Right renal cortex interstitium (tissue), 3 donors: Measurements from ENCODE around the gene RTP3. TPM values are rescaled to one million over a fixed set of nuclear protein-coding genes. Genes with fewer than 3 reads are reported as not detected.
"Not testable (repeated sequence)": the region's sequence is repeated elsewhere in the genome, so short reads cannot be mapped to it uniquely, and the experiment has no call there.

Experiments used
- DNase-seq, 3 donors: peaks; one replicate each; pipeline ENCODE4 v3.0.0-alpha.2; 2013; ENCODE audit warnings: low read depth in 3 of 3, low spot score in 2 of 3
- polyA plus RNA-seq, 3 donors: library from polyadenylated mRNA; unstranded; fragments of 120-200 nt; gene quantifications; one replicate each; pipeline ENCODE4 v1.2.1, GENCODE V29; 2013; ENCODE audit not compliant: insufficient read length in 3 of 3

Gene RTP3
- polyA plus RNA-seq, 3 donors, result not detected

DNA sequence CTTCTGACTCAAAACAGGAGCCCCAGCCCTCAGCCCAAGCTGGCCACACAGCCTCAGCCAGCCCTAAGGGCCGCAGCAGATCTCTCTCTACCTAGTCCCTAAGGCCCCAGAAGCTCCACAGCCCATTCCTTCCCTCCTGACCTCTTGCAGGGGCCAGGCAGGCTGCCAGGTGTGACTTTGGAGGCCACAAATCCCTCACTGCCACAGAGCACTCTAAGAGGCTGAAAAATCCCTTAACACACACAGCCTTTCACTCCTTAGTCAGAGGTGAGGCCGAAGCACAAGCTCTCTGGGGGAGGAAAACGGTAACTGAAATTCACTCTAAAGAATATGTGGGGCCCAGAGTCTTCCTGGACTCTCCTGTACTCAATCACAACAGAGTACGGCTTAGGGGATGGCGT, 45.0 kb downstream of the RTP3 start:
- DNase-seq, result no peak

DNA sequence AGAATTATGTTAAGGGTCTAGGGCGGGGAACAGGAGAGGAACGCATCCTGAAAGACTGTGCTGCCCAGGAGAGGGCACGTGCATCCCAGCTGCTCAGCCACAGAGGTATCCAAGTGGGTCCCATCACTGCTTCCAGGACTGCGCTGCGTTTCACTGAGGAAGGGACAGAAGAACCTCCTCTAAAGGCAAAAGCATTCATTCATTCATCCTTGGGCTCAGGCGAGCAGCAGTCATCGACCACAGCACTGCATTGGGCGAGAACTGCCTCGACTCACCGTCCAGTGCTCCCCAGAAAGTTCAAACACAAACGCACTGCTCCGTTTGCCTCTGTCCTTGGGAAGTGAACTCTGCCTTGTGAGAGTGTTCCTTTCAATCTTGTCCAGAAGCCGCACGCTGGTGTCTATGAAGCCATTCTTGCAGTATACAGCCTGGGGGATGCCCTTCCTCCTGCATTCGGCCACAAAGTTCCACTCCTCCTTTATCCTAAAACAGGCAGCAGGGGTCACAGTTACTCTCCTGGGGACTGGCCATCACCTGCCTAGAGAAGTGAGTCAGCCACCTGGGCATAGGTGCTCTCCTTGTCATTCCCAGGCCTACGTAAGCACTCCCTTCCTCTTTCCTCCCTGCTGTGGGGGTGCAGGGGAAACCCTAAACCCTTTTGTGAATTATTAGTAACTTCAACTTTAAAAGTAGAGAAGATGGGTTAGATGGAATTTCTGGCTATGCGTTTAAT, 47.2 kb downstream of the RTP3 start:
- DNase-seq, result no peak

DNA sequence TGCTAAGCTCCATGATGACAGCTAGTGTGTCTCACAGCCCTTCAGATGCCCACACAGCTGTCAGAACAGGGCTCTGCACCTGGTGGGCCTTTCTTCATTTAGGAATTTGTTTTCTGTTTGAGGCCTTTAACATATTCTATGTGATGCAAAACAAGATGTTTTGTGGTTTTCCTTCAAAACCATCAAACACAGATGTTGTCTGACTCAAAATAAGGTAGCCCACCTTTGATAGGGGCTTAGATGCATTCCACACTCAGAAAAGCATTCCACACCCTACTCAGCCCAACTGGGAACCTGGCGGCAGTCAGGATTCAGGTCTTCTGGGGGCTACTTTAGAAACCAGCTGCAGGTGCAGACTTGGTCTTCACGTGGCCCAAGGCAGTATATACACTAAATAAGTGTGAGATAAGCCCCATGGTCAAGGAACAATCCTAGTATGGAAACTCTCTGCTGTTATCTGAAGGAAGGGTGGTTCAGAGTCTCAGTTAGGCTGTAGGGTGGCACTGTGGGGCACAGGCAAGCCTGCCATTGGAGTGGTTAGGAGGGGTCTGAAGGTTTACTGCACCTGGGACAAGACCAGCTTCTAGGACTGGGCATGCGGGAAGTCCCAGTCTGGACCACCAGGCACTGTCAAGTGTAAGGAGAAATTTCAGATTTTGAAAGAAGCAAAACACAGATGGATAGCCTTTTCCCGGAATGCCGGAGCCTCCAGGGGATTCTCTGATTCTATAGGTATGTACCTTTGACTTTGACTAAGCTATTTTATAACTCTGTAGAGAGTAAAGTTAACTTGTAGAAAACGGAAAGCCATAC, 48.2 kb downstream of the RTP3 start:
- DNase-seq, result no peak

DNA sequence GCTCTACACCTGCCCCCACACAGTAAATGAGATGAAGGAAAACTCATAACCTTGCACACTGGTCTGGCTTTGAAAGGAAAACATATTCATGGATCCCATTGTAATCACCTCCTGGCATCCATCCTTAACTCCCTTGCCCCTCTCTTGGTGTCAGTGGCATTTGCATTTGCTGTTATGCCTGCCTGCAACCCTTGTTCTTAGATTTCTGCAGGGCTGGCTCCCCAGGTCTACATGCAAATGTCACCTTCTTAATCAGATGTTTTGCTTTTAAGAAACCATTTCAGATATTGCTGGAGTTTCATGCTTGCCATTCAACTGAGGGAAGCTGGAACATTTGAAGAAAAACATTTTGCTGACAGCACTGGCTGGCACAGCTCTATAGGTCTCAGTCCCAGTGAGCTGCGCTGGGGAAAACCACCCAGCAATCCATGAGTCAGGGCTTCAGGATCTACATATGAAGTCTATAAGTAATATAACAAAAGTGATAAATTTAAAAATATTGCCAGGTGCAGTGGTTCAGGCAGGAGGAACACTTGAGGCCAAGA, 49.2 kb downstream of the RTP3 start:
- DNase-seq, result no peak

DNA sequence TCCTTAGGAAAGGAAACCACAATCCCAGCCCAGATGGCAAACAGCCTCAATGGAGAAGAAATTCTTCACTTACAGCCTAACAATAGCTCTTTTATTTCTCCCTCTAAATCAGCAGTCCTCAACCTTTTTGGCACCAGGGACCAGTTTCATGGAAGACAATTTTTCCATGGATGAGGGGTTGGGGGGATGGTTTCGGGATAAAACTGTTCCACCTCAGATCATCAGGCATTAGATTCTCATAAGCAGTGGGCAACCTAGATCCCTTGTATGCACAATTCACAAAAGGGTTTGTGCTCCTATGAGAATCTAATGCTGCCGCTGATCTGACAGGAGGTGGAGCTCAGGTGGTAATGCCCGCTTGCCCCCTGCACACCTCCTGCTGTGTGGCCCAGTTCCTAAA, 50.8 kb downstream of the RTP3 start:
- not testable (repeated sequence) for DNase-seq

DNA sequence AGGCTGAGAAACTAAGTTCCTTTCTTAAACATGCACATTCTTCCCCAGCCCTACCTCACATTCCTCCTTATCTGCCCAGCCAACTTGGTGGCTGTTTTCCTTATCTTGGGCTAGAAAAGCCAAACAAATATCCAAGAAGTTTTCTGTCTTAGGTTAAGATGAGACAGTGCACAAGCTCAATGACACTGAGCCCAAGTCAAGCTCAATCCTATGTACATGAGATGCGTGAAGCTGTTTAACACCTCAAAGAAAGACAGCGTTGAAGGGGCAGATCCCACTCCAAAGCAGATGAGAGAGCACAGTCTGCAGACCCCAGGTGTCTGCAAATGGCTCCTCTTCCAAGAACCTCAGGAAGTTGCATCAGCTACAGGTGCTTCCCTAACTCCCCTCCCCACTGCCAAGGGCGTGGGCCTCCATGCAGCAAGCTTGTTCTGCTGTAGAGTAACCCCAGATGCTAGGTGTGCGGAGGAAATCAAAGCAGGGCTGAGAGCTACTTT, 51.7 kb downstream of the RTP3 start:
- DNase-seq, result no peak

DNA sequence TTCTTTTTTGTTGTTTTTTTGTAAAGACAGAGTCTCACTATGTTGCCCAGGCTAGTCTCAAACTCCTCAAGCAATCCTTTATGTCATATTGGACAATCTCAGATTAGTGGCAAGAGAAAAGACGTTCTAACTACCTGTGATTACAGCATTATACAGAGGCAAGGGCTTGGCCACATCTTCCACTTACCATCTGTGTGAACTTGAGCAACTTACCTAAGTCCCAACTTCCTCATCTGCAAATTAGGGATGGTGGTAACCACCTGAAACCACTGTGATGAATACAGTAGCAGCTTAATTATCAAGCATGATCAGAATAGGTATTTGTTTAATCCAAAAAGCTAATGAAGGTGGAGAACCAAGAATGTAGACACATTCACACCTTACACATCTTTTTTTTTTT, 52.2 kb downstream of the RTP3 start:
- no peak for DNase-seq

Other genes starting within 250 kb of the RTP3 start
- 1 to 10 TPM; 2.0 to 2.1 (median 2.1) TPM for gene CCR2, start 143.9 kb upstream of the RTP3 start, polyA plus RNA-seq
- gene CCR5, start 127.0 kb upstream of the RTP3 start, polyA plus RNA-seq, result under 1 TPM; 0.46 to 0.69 (median 0.51) TPM
- 1 to 10 TPM; 1.1 to 1.5 (median 1.3) TPM for gene CCRL2, start 90.7 kb upstream of the RTP3 start, polyA plus RNA-seq
- gene LTF, start 33.1 kb upstream of the RTP3 start, polyA plus RNA-seq, result 1 to 10 TPM; 2.3 to 2.8 (median 2.6) TPM
- 1 to 10 TPM; 2.0 to 2.4 (median 2.3) TPM for gene LRRC2, start 68.3 kb downstream of the RTP3 start, polyA plus RNA-seq
- under 1 TPM; 0.08 to 0.16 (median 0.14) TPM for gene FAM240A, start 114.5 kb downstream of the RTP3 start, polyA plus RNA-seq
- gene ALS2CL, start 195.7 kb downstream of the RTP3 start, polyA plus RNA-seq, result 1 to 10 TPM; 7.7 to 9.7 (median 9.4) TPM
- 1 to 10 TPM; 1.0 to 1.1 (median 1.1) TPM for gene TMIE, start 203.4 kb downstream of the RTP3 start, polyA plus RNA-seq
- gene PRSS50, start 219.9 kb downstream of the RTP3 start, polyA plus RNA-seq, result 1 to 10 TPM; 1.4 to 2.4 (median 2.0) TPM